HG02852 (cell line): ENCODE results near the gene PLCB4.
"Not testable (repeated sequence)": the region's sequence is repeated elsewhere in the genome, so short reads cannot be mapped to it uniquely, and the experiment has no call there.

Experiments
- ATAC-seq: cut with Tn5 transposase; IDR thresholded peaks from one replicate; pipeline ENCODE4 v1.9.1; 2021; ENCODE audit warnings: mild to moderate bottlenecking, moderate library complexity; ENCODE audit not compliant: unreplicated experiment

PLCB4 gene

DNA sequence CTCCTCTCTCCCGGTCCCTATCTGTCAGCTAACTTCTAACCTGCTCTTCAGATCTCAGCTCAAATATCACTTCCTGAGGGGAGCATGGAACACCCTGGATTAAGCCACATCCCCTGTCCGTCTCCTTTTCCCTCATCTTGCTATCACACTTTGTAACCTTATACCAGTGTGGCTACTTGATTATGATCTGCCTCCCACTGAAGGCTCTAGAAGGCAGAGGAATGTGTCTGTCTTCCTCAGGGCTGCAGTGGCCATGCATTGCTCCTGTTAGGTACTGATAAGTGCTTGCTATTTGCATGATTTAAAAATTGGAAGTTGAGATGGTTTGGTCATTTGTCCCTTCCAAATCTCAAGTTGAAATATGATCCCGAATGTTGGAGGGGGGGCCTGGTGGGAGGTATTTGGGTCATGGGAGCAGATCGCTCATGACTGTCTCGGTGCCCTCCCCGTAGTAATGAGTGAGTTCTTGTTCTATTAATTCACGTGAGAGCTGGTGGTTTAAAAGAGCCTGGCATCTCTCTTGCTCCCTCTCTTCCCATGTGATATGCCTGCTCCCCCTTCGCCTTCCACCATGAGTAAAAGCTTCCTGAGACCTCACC lies 71.4 kb downstream of the PLCB4 start:
- ATAC-seq, result no peak

DNA sequence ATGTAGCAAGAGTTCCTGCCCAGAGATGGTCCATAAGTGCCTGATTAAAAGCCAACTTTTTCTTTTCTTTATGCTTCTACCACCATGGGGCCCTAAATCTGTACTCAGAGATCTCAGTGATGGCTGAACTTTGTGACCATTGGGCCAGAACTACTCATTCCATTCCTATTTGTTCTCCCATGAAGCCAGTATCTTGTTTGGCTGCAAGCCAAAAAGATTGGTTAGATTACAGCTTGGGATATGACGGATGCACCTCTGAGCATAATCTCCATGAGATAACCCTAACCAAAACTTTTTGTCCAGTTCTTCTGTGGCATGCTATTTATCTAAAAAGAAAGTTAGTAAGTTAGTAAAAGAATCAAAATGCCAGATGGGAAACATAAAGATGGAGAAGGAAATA lies 72.2 kb downstream of the PLCB4 start:
- no peak for ATAC-seq

DNA sequence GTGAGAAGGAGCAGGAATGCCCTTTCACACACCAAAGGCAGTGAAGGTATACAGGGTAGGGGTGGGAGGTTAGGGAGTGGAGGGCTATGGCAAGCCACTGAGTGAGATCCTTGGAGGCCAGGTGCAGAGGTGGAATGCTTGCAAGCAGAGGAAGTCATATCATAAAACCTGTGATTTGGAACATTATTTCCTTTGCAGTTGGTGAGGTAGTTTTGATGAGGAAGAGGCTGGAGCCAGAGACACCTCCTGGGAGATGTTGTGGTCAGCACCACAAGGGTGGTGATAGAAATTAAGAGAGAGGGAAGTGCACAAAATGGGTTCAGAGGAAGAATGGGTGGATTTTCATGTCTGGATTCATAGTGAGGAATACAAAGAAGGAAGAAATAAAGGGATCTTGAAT lies 73.0 kb downstream of the PLCB4 start:
- no peak for ATAC-seq

DNA sequence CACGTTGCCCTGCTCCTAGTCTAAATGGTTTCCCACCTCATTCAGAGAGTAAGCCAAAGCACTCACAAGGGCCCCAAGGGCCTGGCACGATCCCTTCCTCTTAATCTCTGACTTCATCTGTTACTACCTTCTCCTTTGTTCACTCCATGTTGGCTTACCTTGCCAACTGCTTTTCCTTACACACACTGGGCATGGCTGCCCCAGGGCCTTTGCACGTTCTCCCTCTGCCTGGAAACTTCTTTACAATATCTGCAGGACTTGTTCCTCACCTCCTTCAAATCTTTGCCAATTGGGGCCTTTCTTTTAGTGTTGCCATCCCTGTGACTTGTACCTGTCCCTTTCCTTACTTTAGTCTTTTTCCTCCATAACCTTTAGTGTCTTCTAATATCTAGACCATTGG lies 73.9 kb downstream of the PLCB4 start:
- ATAC-seq, result no peak

DNA sequence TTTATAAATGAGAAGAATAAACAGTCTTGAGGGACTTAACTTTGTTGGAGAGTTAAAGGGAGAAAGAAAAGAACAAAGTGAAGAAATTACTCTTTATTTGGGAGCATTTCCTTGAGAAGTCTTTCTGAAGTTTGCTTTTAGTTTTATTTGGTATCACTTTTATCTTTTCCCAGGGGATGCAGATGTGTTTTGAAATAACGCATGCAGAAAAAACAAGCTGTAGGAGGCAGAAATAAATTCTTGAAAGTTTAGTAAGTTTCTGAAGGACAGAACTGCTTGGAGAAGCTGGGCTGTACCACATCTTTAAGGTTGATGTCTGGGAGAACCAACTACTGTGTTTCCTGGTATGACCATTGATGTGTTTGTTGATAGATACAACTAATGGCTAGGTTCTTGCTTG lies 75.0 kb downstream of the PLCB4 start:
- no peak for ATAC-seq

DNA sequence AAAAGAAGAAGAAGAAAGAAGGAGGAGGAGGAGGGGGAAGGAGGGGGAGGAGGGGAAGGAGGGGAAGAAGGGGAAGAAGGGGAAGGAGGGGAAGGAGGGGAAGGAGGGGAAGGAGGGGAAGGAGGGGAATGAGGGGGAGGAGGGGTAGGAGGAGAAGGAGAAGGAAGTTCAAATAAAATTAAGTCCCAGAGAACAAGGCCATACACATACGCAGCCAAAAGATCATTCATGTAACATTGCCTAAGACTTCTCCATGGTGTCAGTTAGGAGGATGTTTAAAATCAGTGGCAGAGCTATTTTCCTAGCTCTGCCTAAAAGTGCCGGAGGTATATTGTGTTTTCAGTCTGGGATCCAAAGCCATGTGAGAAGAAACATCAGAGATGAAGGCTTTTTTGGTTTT lies 75.8 kb downstream of the PLCB4 start:
- ATAC-seq, result no peak

DNA sequence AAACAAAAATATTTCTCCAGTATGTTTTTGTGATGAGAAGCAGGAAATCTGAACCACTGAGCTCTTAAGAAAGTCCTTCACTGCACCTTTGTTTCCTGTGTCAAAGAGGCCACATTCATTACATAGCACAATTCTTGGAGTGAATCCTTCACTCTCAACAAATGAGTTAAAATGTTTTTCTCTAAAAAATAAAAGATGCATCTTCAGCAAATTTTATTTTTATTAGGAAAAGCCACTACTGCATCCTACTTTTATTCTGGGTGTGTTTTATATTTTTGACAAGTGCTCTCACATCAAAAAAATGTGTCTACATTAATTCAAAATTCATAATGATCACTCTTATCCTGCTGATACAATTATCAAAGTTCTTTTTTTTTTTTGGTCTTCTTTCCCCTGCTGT lies 76.3 kb downstream of the PLCB4 start:
- no peak for ATAC-seq

DNA sequence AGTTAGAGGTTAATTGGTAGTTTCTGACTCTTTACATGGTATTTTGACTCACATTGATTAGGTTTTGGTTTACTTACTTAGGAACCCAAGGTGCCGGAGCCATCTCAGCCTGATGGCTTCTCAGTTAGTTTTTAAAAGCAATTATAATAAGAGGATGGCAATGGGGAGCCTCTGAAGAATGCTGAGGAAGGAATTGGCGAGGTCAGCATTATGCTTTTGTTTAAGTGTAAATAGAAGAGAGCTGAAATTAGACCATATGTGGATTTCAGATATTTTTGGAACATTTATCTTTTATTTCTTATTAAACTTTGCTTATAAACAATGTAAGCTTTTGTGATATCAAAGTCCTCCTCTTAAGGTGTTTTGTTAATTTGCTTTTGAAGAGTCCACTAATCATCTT lies 77.8 kb downstream of the PLCB4 start:
- no peak for ATAC-seq

DNA sequence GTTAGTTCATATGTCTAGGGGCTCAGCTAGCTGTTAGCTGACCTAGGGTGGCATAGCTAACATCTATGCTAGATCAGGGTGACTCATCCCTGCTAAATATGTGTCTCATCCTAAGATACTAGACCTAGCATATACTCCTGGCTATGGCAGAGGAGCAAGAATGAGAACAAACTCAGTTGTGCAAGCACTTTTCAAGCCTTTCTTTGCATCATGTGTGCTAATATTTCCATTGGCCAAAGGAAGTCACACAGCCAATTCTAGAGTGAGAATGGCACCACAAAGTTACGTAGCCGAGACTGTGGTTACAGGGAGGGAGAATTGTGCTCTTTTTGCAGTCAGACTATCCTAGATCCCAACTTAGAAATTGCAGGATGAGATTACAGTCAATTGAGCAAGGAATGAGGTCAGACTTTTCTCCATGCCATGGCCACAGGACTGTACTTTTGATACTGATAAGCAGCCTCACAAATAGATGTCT lies 78.7 kb downstream of the PLCB4 start:
- ATAC-seq, result no peak

DNA sequence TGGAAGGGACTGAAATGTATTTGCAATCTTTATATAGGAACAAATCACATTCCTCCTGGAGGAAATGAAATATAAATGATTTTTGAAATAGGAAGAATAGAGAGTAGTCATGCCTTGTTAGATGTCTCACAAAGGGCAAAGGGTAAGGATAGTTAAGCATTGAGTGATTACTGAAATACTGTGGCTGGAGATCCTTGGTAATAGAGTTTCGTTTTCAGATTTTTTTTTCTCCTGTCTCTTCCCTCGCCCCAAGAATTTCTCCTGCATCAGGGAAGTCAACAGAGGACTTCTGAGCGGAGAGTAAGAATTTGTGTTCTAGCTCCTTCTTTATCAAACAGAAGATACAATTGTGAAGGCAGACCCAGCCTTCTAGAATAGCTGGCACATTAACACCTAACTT lies 79.4 kb downstream of the PLCB4 start:
- no peak for ATAC-seq

DNA sequence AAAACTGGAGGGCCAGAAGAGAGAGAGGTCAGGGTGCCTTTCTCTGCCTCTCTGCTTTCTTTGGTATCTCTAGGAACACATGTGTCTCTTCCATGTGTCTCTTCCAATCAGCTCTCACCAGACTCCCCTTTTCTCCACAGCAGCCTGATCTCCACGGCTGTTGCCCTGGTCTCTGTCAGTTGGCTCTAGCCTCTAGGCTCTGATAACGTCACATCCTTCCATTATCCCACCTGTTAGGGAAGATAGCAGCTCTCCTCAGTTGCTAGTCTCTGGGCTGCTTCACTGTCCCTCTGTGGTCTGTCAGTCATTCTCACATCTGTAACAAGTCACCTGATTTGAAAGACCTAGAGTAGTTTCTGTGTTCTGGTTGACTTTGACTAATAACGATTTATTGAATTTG lies 80.2 kb downstream of the PLCB4 start:
- no peak for ATAC-seq

DNA sequence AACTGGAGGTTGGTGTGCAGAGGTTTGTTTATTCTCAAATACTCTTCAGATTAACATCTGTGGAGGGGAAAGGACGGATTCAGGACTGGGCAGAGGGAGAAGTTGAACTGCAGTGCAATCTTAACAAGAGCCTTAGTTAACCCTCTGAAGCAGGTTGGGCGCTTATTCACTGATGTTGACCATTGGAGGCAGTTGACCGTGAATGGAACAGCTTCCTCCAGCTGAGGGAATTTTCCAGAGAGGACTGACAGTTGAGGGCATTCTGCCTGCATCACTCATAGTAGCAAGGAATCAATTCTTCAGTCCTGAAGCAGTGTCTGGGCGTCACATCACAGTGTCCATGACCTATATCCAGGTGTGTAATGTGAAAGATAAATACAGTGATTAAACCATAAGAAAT lies 80.9 kb downstream of the PLCB4 start:
- no peak for ATAC-seq

DNA sequence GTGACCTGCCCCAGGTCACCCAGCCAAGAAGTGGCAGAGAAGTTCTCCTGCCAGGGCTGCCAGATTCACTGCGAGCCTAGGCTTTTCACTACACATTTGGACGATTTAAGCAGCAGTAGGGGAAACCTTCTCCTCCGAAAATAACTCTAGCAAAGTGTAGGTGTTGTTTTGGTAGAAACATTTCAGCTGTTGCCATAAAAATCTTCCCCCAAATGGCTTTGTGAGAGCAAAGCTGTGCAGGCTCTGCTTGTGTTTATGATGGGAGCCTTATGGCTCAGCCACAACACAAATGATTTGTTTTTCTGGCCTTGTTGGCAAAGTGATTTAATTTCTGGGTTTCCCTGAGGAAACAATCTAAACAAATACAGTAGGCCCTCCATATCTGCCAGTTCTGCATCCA lies 81.8 kb downstream of the PLCB4 start:
- no peak for ATAC-seq

DNA sequence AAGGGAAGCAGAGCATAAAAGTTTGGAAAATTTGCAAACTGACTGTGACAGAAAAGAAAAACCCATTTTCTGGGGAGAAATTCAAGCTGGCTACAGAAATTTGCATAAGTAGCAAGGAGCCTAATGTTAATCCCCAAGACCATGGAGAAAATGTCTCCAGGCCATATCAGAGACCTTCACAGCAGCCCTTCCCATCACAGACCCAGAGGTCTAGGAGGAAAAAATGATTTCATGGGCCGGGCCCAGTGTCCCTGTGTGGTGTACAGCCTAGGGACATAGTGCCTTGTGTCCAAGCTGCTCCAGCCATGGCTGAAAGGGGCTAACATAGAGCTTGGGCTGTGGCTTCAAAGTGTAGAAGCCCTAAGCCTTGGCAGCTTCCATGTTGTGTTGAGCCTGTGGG lies 83.3 kb downstream of the PLCB4 start:
- ATAC-seq, result not testable (repeated sequence)

DNA sequence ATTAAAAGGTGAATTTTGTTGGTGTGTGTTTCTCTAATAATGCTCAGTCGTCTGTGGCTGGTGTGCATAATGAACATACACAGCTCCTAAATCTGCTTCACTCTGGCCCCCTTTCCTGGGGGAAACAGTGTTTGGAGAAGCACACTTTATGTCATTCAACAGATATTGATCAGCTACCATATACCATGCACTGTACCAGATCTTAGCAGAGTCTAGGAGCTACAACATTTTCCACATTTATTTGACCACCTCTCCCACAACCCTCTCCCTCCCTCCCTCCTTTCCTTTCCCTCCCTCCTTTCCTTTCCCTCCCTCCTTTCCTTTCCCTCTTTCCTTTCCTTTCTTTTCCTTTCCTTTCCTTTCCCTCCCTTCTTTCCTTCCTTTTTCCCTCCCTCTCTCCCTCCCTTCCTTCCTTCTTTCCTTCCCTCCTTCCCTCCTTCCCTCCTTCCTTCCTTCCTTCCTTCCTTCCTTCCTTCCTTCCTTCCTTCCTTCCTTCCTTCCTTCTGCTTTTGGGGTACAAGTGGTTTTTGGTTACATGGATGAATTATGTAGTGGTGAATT lies 85.7 kb downstream of the PLCB4 start:
- ATAC-seq, result no peak

DNA sequence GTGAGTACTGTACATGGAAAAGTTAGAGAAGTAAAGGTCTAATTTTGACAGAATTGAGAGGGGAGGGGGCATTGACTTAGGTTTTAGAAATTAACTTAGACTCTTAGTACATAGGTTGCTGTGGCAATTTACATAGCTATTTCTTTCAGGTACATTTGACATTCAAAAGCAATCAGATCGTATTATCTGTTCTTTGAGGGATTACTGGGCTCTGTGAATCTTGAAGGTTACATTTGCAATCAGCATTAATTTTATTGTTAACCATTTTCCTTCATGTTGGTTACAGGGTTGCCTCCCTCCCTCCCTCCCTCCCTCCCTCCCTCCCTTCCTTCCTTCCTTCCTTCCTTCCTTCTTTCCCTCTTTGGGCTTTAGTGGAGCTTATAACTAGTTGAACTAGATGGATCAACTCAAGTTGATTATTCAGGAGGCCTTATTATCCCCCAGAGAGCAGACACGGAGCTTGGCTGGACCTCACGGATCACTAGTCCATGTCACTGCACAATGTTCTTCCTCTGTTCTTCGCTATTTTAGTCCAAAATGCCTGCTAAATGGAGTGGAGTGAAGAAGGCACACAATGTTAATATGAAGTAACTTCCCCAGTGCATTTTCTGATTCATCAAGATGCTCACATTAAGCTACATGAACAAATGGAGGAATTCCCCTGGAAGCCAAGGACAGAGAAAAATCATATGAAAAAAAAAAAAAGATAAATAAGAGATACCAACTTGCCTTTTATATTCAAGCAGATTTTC lies 87.8 kb downstream of the PLCB4 start:
- no peak for ATAC-seq

DNA sequence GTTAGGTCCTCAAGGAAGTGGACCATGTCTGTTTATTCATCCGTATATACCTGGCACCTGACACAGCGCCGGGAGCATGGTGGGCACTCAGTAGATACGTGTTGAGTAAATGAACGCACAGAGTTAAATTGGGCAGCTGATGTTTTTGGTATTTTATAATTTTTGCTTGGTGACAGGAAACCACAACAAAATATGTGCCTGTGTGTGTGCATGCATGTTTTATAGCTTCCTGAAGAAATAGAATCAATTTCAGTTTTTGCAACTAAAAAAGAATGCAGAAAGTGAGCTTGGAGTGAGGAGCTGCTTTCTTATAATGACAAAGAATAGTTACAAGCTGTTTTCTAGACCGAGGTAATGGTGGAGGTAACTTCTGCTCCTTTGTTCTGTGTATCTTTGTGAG lies 91.4 kb downstream of the PLCB4 start:
- ATAC-seq, result no peak

DNA sequence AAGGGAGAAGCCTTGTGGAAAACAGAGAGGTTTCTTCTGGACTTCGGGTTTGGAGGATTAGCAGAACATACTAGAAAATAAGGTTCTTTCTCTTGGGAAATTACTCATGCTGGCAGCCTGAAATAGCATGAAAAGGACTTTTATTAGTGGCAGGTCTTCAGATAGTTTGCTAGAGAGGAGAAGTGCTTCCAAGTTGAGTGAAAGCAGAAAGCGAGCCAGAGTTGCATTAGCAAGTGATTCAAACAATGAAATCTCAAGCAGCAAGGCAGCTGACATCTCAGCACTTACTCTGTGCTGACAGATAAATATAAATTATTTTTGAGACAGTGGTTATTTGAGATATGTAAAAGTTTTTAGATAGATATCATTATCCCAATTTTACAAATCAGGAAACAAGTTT lies 91.9 kb downstream of the PLCB4 start:
- no peak for ATAC-seq

DNA sequence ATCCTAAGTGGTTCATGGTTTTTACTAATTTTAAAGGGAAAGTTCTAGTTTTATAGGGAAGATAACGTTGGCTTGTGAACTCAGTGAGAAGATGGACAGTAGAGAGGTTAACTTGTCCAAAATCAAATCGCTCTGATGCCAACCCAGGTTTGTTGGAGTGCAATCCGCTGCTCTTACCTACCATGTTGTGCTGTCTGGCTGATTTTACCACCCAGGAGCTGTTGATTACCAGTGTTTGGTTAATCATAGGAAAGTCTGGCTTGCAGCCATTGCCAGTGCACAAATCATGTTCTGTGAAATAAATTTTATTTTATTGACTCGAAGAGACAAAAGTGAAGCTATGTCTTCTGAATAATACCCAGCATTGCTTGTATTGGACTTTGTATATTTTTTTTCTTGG lies 92.4 kb downstream of the PLCB4 start:
- ATAC-seq, result no peak

DNA sequence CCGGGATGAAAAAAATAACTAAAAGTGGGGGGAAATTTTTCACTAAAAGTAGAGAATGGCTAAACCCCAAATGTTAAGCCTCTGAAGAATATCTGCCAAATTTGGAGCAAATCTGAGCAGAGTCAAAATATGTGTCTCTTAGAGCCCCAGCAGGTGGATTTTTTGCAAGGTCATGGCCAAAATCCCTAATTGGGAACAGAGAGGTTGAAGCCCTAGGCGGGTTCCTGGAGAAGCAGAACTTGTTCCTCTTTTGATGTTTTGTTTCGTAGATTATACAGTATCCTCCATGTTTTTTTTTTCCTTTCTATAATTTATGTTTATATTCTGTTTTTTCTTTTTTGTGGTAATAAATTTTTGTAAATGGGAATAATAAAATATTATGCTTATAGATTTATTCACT lies 94.4 kb downstream of the PLCB4 start:
- ATAC-seq, result no peak

DNA sequence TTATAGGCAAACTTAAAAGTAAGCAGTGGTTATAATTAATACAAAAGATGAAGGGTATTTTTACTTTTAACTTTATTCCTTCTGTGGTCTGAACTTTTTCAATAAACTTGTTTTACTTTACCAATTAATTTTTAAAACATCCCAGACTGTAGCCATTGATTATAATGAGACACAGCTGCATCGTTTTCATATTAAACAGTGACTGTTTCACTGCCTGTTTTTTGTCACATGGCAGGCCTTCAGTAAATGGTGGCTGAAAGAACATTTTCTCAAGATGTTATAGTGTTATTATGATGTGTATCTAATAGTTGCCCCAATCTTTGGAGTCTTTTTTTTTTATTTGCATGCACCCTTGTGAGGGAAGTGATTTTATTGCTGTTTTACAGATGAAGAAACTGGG lies 95.1 kb downstream of the PLCB4 start:
- no peak for ATAC-seq

DNA sequence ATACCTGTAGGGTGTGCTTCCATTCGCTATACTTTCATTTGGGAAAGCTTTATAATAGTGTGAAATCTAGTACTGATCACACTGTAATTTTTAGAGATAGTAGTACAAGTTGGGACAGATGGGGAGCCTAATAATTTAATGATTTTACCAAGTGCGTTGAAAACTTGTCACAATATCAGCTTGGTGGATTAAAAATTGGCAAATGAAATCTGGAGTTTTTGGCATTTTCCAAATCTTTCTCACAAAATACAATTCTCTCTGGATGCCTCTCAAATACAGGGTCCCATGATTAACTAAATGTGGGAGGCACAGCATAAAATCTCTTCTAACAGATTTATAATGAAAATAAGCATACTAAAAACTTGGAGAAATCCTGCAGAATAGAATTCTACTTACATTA lies 96.4 kb downstream of the PLCB4 start:
- ATAC-seq, result no peak
